Measurements from ENCODE around the gene GADL1. TPM values are rescaled to one million over a fixed set of nuclear protein-coding genes. Genes with fewer than 3 reads are reported as not detected.

The GADL1 gene
- total RNA-seq: 2.5 TPM

GRCh38 chr3:30894521-30895251 is at the start of gene GADL1:
TSS of gene GADL1 (minus strand) at chr3:30894661. CDS start at chr3:30894614, 47 bp downstream.

